ENCODE measurements around the gene LIPH.
"Not testable (repeated sequence)": the region's sequence is repeated elsewhere in the genome, so short reads cannot be mapped to it uniquely, and the experiment has no call there.

The LIPH gene
- 0 reads per million in 2 experiments for total RNA-seq

- DNase-seq (ENCODE audit: low read depth) = no peak
These were observed at the start of gene LIPH for GRCh38 chr3:185552358-185552877. Gene LIPH, minus strand, starts transcription at chr3:185552588. Its CDS starts 117 bp downstream, at chr3:185552471.

DNA sequence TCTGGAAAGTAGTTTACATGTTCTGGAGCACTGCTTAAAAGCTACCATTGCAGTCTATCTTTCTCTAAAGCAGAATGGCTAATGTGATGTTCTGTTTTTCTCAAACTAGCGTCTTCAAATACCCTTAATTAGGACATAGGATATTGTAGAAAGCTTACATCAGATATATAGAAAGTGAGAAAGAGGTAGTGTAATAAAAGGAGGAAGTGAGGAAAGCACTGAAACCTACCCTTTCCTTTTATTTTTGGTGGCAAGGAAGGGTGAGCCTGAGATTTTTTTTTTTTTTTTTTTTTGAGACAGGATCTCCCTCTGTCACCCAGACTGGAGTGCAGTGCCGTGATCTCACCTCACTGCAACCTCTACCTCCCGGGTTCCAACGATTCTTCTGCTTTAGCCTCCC is 43.1 kb upstream of the LIPH start:
- DNase-seq (ENCODE audit: low read depth) = no peak

DNA sequence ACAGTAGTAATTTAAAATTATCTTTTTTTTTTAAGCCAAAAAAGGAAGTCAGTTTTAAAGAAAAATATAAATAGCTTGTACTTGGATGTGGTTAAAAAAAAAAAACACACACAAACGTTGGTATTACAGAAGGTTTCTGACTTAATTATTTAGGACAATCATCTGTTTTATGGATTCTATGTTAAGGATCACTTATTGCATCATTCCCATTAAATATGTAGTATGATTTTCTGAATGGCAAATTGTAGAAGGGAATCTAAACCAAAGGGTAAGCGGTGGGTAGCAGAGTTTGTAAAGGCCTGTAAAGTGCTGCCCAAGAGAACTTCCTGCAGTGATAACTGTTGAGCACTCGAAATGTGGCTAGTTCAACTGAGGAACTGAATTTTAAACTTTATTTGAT is 41.7 kb upstream of the LIPH start:
- no peak for DNase-seq (ENCODE audit: low read depth)

GRCh38 chr3:185586686-185587039 is 34.3 kb upstream of the LIPH start:
- DNase-seq (ENCODE audit: low read depth) = no peak

GRCh38 chr3:185585859-185586685 is 33.7 kb upstream of the LIPH start, which contains the start of gene SENP2:
Gene SENP2, plus strand, starts transcription at chr3:185586295. Its CDS starts 119 bp downstream, at chr3:185586414.
- peak; percentile 99 for DNase-seq (ENCODE audit: low read depth)

DNA sequence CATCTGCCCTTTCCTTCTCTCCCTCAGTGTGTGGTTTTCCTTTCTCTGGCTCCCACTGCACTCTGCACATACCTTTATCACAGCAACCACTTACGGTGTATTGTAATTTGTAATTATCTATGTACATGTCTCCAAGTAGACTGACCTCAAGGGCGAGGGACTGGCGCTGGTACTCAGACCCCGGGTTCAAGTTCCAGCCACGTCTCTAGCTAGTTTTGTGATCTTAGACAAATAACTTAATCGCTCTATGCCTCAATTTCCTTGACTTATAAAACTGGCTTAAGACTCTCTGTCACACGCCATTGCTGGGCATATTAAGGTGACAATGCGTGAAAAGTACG is 33.1 kb upstream of the LIPH start:
- DNase-seq (ENCODE audit: low read depth) = no peak

- no peak for DNase-seq (ENCODE audit: low read depth)
These were observed 32.3 kb upstream of the LIPH start for GRCh38 chr3:185584686-185585085.

GRCh38 chr3:185583925-185584324 is 31.5 kb upstream of the LIPH start:
- no peak for DNase-seq (ENCODE audit: low read depth)

GRCh38 chr3:185582871-185583270 is 30.5 kb upstream of the LIPH start:
- no peak for DNase-seq (ENCODE audit: low read depth)

DNA sequence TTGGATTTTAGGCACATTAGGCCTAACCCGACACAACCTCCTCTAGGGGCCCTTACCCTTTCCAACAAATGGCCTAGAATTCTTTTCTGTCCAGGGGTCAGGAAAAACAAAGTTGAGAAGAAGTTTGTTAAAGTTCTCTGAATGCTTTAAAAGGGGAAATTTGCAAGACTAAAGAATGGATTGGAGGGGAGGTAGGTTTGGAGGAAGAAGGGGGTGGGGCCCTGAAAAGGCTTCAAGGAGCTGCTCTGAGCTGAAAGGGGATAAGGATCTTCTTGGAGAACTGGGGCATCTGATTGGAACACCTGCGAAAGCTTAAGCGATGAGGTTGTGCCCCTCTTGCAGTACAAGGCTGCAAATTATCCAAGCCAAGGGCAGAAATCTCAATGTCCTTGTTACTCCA is 29.8 kb upstream of the LIPH start:
- no peak for DNase-seq (ENCODE audit: low read depth)

DNA sequence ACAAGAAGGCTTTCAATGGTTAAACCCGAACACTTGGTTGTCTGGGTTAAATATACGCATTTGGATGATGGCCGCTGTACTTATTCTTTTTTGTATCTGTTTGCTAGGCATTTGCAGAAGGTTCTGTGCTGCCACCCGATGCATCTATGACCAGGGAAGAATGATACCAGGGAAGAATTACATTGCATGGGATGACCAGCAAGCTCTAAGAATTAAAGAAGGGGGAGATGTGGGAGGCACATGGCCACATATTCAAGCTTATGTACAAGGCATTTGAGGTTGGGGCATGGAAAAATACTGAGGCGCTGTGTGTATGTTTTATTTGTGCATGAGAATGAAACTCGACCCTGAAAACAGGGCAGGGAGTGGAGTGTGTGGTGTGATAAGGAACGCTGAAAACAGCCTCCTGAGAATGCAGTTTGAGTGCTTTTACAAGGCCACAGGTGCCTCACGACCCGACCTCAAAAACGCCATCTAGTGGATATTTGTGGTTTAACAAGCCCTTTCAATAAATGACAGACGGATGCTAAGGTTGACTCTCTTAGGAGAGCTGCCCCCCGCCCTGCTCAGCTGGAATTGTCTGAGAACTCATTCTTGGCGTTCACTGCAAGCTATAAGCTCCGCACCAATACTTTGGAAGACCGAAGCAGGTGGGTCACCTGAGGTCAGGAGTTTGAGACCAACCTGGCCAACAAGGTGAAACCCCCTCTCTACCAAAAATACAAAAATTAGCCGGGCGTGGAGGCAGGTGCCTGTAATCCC is 22.9 kb upstream of the LIPH start:
- peak; percentile 18 for DNase-seq (ENCODE audit: low read depth)

DNA sequence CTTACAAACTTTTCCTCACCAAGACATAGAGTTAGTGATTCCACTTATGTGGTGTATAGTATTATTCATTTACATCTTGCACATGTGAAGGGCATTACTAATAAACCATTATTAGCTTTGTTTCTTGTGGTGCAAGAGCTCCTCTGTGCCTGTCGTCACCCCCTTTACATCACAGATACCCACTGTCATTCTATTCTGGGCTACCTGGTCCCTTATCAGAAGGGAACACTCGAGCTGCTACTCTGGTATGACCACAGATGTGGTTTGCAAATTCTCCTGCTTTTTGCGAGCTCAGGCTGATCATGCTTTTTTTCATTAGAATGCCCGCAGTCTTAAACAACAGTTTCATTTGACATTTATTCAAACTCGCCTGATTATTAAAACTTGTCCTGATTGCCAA is 19.8 kb upstream of the LIPH start:
- DNase-seq (ENCODE audit: low read depth) = no peak

DNA sequence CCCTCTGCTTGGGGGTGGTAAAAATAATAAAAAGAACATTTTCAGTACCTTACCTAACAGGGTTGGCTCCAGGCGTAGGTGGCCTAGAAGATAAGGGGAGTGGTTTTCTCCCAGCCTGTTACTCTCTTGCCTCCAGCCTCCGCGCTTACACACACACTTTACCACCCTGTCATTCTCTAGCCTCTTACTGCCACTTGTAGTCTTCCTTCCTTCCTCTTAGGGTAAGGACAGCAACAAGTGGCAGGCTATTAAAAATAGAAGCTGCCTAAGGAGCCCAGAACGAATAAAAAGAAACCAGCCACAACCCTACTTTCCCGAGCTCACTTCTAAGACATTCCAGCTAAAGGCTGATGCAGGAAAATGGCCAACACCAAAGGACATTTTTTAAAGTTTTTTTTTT is 9.6 kb upstream of the LIPH start:
- no peak for DNase-seq (ENCODE audit: low read depth)

- no peak for DNase-seq (ENCODE audit: low read depth)
These were observed 9.1 kb upstream of the LIPH start for GRCh38 chr3:185561374-185561943.

- DNase-seq (ENCODE audit: low read depth) = no peak
These were observed 8.3 kb upstream of the LIPH start for GRCh38 chr3:185560676-185561075.

DNA sequence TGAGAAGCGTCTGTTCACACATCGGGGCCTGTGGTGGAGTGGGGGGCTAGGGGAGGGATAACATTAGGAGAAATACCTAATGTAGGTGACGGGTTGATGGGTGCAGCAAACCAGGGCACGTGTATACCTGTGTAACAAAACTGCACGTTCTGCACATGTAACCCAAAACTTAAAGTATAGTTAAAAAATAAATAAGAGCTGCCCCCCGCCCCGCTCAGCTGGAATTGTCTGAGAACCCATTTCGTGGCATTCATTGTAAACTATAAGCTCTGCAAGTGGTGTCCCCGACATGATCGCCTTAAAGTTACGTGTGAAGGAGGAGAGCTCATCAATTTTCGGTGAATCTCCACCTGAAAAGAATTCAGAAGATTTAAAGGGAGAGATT is 7.3 kb upstream of the LIPH start:
- no peak for DNase-seq (ENCODE audit: low read depth)

GRCh38 chr3:185558395-185558794 is 6.0 kb upstream of the LIPH start:
- DNase-seq (ENCODE audit: low read depth) = no peak

GRCh38 chr3:185556640-185557039 is 4.3 kb upstream of the LIPH start:
- DNase-seq (ENCODE audit: low read depth) = not testable (repeated sequence)

DNA sequence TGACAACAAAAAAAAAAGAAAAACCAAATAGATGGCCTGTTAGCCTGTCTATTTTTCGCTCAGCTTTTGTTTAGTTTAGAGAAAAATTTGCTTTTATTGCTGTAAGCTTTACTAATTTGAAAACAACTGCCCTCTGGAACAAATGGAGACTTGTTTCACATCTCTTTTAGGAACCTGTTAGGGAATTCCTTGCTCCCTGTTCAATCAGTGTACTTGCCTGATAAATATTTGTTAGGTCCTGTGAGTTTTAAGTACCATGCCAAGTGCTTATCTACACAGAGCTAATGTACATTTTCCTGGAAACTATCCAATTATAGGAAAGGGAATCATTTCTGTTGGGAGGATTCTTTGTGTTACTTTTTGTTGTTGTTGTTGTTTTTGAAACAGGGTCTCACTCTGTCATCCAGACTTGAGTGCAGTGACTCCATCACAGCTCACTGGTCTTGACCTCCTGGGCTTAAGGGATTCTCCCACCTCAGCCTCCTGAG is 3.5 kb upstream of the LIPH start:
- no peak for DNase-seq (ENCODE audit: low read depth)

DNA sequence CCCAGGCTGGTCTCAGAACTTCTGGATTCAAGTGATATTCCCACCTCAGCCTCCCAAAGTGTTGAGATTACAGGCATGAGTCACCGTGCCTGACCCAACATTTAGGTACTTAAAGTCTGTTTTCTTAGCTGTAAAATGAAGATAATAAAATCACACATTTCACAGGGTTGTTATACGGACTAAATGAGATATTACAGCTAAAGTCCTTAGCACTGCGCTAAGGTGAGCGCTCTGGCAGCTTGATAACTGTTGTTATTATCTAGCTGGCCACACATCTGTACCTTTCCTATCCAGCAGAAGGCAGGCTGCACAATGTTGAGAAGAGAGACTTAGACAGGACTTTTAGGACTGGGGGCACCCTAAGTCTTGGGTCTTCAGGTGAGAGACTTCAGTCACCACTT is 2.7 kb upstream of the LIPH start:
- DNase-seq (ENCODE audit: low read depth) = no peak

DNA sequence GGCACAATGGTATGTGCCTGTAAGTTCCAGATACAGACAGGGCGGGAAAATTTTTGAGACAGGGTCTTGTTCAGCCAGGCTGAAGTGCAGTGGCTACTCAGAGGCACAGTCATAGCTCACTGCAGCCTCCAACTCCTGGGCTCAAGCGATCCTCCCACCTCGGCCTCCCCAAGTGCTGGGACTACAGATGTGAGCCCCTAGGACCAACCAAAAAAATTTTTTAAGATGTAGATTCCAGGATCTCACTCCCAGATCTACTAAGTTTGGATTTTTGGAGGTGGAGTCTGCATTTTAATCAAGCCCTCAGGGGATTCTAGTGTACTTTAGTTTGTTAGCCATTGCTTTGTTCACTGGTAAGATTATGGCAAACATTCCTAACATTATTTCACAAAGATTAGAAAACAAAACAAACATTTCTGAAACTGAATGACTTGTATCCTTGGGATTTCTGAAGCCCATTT is 2.7 kb downstream of the LIPH start:
- DNase-seq (ENCODE audit: low read depth) = no peak

DNA sequence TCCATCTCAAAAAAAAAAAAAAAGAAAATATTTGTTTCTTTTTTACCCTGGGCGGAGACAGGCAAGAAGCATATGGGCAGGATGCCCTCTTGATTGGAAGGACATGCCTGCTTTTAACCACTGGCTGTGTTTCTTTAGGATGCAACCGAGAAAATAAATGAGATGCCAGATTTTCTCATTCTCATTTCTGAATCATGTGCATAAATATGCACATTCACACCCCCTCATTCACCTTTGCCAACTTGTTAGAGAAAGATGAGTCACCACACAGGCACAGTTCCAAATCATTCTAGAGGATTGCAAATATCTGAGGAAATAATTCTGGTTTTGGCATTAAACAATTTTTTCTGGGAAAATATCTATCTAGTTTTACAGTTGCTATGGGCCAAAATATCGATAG is 3.3 kb downstream of the LIPH start:
- DNase-seq (ENCODE audit: low read depth) = no peak

DNA sequence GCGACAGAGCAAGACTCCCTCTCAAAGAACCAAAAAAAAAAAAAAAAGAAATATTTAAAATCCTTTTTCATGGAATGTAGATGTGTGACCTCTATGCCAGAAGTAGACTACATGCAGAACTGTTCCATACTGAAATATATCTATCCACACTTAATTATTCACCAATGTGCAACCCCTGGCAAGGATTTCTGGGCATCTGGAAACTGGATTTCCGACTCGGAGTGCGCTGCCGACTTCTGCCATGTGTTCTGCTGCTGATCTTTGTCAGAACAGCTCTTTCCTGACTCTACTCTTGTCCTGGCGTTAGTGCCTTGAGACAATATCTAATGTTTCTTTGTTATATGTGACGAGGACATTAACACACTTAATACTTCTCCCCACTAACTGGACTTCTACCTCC is 11.7 kb downstream of the LIPH start:
- DNase-seq (ENCODE audit: low read depth) = no peak

All from T follicular helper cell (primary cell).